ENCODE measurements around the gene CBFB. TPM values are rescaled to one million over a fixed set of nuclear protein-coding genes. Genes with fewer than 3 reads are reported as not detected.

CBFB gene
- total RNA-seq, 1 donor from 2014 or later: 60.3 TPM

DNA sequence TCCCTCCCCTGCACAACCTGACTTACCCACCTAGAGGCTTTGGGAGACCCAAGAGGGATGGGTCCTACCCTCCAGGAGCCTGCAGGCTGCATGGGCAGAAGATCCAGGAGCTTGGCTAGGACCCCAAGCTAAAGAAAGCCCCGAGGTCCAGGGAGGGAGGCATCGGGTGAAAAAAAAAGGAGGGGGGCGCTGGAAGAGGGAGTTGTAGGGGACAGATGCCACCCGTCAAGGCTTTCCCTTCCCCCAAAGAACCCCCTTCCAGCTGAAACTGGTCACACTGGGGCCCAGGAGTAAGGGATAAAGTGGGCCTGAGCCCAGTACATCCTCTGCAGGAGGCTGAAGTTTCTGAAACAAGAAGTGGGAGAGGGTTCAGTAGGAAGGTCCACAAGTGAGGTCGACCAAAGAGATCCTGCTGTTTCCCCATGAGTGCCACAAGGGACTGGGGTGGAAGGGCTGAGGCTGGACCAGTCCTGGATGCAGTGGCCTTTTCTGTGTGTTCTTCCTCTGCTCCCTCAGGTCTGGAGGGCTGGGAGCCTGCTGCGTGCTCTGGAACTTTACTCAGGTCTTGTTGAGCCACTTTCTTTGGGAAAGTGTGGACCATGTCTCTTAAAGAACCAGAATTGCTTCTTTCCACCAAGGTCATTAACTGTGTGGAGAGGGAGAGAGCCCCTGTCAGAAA, 14.2 kb upstream of the CBFB start:
- DNase-seq (ENCODE audit: low spot score) (peak; percentile 31), ATAC-seq (peak; percentile 21)
- intact Hi-C loops (cut with DNase I): no loop called here

DNA sequence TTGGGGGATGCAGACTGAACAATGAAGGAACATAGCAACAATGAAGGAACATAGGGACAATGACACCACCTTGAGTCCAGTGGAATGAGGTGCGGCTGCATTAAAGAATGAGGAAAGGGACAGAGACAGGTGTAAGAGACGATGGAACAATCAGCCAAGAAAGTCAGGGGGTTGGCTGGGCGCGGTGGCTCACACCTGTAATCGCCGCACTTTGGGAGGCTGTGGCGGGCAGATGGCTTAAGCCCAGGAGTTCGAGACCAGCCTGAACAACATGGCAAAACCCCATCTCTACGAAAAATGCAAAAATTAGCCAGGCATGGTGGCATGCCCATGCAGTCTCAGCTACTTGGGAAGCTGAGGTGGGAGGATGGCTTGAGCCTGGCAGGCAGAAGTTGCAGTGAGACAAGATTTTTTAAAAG, 13.6 kb upstream of the CBFB start:
- no peak for ATAC-seq
- peak; percentile 34 for DNase-seq (ENCODE audit: low spot score)
- intact Hi-C loops (cut with DNase I): no loop called here

DNA sequence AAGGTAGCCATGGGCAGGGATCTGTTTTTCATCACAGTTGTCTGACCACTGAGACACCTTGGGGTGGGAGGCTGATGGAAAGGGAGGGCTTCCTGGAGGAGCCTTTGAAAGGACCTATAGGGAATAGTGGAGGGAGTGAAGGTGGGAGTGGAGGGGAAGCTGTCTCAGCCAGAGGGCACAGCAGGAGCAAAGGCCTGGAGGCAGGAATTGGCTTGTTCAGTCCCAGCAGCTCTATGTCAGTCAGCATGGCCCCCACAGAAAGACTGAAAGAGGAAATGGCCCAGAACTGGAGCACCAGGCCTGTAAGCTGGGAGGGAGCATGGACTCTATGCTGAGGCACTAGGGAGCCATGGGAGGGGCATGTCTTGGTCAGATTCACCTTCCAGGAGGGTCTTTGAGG, 12.8 kb upstream of the CBFB start:
- no peak for ATAC-seq
- intact Hi-C loops (cut with DNase I): no loop called here
- DNase-seq (ENCODE audit: low spot score): peak; percentile 36

DNA sequence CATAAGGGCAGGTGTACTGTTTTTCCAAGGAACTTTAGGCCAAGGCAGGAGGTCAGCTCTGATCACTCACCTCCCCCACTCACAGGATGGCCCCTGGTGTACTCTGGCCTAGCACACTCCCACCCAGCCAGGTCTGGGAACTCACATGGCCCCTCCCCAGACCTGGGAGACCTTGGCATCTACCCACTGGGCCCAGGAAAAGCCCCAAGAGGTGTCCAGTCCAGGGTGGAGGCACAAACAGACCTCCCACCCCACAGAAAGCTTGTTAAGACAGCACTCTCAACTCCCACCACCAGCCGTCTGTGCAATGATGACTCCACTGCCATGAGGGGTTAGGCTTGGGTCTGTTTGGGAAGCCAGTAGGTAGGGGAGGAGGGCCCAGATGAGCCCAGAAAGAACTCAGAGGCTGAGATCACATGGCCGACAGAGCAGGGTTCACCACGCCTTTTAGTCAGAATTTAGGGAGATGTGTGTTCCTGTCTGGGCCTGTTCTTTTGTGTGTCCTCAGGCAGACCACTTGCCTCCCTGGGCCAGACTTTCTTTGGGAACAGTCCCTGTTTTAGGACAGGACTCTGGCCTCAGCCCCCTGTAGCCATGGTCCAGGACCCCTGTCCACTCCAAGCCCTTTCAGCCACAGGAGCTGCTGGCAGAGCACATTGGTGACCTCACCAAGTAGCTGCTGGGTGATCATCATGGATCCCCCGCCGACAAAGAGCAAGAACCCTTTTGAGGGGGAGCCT, 12.1 kb upstream of the CBFB start:
- intact Hi-C loops (cut with DNase I): no loop called here
- no peak for ATAC-seq
- DNase-seq (ENCODE audit: low spot score): peak; percentile 43

DNA sequence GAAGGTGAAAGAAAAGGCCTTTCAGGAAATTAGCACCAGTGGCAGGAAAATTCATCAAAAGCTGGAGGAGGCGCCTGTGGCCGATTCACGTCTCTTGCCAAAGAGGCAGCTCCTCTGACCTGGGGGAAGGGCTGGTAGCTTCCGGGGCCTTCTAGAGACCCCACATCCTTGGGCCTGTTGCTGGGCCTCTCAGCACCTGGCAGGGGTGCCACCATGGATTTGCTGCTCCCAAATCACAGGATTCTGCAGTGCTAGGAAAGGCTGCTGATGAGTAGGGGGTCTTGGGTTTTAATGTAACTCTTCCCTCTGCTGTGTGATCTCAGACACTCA, 11.6 kb upstream of the CBFB start:
- DNase-seq (ENCODE audit: low spot score) (no peak), ATAC-seq (no peak)
- intact Hi-C loops (cut with DNase I): no loop called here

DNA sequence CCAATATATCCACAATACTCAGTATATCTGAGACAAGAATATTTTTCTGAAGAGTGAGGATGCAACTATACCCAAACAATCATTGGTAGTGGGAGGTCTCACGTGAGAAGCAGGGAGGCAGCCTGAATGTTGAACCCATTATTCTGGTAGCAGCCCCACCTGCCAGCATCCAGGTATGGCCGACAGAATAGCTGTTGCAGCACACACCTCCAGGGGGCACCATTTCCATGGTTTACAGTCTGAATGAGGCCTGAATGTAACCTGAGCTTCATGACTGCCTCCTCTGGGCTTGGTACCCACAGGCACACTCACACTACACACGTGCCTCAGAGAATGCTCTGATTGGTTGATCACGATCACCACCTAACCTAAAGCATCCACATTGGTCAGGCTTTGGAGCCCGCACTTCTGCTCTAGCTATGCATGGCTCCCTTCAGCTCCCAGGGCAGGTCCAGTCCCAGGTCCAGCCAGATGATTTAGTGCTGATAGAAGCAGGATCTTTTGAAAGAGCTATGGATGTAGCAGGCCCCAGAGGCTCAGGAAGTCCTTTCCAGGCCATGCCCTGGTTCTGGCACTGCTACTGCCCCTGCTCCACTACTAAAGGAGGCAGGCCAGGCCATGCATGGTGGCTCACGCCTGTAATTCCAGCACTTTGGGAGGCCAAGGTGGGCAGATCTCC, 11.0 kb upstream of the CBFB start:
- ATAC-seq (peak; percentile 67), DNase-seq (ENCODE audit: low spot score) (peak; percentile 71)
- intact Hi-C loops (cut with DNase I): no loop called here

DNA sequence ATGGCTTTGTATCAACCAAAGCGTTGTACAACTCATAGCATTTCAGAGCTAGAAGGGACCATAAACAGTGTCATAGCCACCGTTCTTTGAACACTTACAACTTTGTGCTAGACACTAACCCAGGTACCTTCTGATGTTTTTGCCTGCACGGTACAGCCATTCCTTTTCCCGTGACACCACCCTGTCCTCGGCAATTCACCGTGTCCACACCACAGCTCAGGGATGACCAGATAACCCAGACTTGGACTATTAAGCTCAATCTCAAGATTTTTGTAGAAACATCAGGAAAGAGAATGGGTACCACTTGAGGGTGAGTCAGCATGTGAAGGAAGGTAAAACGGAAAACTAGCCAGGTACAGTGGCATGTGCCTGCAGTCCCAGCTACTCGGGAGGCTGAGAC, 9.8 kb upstream of the CBFB start:
- ATAC-seq (no peak), DNase-seq (ENCODE audit: low spot score) (peak; percentile 7)
- intact Hi-C loops (cut with DNase I): no loop called here

DNA sequence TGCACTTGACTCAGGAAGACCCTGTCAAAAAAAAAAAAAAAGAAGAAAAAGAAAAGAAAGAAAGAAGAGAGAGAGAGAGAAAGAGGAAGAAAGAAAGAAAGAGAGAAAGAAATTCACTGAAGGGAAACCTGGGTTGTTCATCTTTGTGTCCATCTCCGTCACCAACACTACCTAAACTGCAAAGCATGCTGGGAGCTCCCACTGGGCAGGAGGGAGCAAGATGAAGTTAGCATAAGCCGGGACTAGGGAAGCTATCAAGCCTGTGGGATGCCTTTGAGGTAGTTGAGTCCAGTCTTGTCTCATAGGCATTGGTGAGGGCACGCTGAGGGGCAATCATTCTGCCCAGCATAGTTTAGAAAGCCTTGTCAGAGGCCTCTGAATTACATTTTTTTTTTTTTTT, 7.6 kb upstream of the CBFB start:
- peak; percentile 12 for DNase-seq (ENCODE audit: low spot score)
- no peak for ATAC-seq
- intact Hi-C loops (cut with DNase I): no loop called here

DNA sequence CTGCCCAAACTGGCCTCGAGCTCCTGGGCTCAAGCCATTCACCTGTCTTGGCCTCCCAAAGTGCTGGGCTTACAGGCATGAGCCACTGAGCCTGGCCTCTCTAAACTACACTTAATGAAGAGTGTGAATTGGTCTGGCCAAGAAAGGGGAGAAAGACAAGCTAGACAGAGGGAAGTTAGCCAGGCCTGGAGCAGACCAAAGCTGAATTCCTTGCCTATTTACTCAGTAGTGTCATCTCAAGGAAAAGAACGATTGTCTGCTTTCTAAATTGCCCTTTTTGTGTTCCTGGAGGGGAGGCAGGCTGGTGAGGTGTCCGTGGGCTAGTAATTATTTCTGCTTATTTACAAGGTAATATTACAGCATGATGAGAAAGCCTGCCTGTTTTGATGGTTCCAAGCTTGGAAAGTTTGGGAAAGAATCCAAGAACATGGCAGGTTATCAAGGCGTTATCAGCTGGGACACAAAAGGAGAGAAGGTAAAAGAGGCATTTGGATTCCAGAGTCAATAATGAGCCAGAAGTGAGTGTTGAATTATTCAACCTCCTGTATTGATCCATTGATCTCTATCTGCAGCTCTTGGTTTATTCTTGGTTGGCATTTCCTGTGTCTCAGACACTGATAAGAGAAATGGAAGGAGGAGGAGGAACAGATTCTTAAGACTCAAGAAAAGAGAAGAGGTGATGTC, 6.3 kb upstream of the CBFB start:
- intact Hi-C loops (cut with DNase I): no loop called here
- ATAC-seq (no peak), DNase-seq (ENCODE audit: low spot score) (no peak)

DNA sequence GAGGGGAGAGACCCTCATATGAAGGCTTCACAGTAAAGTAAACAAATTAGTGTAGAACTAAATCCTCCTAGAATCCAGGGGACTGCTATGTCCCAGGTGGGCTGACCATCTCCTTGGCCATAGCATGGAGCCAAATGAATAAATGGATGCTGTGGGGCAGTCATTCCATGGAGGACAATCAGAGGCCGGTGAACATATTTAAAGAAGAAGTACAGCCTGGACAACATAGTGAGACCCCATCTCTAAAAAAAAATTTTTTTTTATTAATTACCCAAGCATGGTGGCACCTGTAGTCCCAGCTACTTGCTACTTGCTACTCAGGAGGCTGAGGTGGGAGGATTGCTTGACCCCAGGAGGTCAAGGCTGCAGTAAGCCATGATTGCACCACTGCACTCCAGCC, 5.3 kb upstream of the CBFB start:
- ATAC-seq (no peak), DNase-seq (ENCODE audit: low spot score) (peak; percentile 9)
- intact Hi-C loops (cut with DNase I): no loop called here

DNA sequence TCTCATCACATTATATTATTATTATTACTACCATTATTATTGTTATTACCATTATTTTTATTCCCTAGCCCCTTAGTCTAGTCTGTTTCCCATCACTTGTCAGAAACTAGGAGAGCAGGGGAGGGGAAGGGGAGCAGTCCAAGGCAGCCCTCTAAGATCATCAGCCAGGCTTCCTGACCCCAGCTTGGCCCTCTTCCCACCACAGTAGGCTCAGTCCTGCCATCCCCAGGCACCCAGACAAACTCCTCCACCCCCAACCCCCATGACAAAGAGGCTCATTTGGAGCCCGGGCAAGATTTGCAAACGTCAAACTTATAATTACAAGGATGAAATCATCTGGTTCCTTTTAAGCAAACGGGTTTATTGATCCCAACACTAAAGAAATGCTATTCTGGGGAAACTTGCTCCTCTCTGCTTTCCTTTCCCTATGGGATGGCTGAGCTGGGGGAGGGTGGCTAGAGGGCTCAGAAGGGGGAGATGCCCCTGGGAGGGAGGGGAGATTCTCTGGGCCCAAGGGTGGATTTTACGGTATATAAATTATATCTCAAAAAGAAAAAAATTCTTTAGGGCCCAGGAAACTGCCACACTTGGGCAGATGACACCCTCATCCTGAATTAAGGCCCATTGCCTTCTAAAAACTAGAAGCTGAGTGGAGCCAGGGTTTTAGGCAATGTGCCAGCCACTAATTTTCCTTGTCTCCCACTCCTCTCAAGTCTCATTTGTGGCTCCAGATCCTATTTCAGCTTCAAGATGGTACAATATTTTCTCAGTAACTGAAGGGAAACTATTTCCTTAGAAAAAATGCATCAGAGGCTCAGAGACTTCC, 4.4 kb upstream of the CBFB start:
- intact Hi-C loops (cut with DNase I): no loop called here
- DNase-seq (ENCODE audit: low spot score): peak; percentile 57
- ATAC-seq: no peak

DNA sequence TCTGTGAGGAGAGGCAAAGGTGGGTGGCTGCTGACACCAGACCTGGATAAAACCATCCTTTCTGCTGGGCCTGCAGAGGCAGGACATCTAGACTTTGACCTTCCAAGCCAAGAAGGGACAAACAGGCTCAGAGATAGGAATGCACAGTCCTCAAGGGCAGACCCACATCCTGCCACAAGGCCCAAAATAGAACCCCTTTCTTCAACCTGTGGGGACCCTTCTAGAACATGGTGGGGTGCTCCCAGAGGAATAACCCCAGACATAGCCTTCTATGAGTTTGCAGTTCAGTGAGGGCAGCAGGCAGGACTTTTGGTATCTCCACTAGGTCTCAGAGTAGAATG, 3.8 kb upstream of the CBFB start:
- intact Hi-C loops (cut with DNase I): no loop called here
- ATAC-seq (no peak), DNase-seq (ENCODE audit: low spot score) (peak; percentile 27)

DNA sequence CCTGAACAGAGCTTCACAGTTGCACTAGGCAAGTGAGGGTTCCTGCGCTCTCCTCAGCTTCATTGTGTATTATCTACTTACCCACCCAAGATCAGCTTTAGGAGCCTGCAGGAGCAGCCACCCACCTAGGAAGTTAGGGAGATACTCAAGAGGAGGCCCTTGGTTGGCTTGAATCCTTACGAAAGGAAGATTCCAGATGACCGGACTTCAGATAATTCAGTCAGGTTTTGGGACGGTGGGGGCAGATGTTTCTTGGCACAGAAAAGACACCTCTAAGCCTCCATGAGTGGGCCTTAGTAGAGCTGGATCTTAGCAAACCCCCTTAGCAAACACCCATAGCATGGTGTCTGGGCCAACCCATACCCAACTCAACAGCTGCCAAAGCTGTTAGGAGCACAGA, 2.4 kb upstream of the CBFB start:
- DNase-seq (ENCODE audit: low spot score) (peak; percentile 22), ATAC-seq (no peak)
- intact Hi-C loops (cut with DNase I): no loop called here

DNA sequence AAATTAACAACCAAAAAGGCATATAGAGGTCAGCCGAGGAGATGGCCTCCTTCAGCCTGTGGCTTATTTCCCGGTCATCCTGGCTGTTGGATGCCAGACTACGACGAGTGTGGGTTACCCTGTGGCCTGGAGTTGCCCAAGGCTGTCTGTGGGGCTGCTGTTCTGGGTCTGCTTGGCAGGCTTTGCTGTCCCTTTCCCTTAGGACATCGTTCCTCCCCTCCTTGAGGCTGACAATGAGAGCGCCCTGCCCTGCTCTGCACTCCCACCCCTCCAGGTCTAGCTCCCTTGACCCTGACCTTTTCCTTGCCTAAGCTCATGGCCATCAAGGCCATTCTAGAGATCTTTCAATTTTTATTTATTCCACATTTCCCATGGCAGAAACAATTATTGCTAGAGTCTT, 1.9 kb upstream of the CBFB start:
- ATAC-seq (no peak), DNase-seq (ENCODE audit: low spot score) (peak; percentile 42)
- intact Hi-C loops (cut with DNase I): no loop called here

DNA sequence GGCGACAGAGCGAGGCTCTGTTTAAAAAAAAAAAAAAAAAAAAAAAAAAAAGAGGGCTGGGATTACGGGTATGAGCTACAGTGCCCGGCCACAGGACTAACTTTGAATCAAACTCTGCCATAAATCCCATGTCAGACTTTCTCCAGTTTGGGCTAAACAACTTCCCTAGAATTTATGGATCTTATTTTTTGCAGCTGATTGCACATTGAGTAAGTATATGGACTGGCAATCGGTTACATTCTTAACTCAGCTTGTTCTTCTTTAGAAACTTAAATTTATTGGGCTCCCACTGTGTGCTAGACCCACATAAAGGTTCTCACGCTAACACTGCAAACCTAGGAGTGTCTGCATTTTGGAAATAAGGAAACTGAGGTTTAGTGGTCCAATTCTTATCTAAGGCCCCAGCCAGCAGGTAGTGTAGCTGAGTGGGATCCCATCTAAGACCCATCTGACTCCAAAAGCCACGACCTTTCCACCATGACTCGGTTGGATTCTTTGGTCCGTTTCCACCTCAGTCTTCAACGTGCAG, 718 bp upstream of the CBFB start:
- DNase-seq (ENCODE audit: low spot score): no peak
- ATAC-seq: peak; percentile 18
- intact Hi-C loops (cut with DNase I): no loop called here

DNA sequence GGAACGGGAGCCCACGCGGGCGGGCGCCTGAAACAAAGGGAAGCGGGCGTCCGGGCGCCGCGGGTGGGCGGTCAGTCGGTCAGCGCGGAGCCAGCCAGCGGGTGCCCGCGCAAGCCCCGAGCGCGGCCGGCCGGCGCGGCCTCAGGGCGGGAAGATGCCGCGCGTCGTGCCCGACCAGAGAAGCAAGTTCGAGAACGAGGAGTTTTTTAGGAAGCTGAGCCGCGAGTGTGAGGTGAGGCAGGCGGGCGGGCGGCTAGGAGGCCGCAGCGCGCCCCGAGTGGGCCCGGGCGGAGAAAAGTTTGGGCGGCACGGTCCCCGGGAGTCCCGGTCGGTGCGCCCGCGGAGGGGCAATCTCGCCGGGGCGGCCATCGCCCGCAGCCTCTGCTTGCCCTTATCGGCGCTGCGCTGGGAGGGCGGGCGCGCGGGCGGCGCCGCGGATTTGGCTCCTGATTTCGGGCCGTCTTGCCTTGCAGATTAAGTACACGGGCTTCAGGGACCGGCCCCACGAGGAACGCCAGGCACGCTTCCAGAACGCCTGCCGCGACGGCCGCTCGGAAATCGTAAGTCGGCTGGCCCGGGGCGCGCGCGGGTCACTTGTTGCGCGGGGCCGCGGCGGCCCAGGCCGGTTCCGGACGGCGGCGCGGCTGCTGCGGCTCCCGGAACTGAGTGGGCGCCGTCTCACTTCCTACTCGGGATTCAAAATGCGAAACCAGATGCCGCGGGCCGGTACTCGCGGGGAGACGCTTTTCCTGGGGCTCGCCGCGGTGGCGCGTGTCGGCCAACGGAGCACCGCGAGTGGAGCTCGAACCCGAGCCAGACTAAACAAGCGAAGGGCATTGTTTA, 526 bp downstream of the CBFB start:
- peak; percentile 81 for DNase-seq (ENCODE audit: low spot score)

DNA sequence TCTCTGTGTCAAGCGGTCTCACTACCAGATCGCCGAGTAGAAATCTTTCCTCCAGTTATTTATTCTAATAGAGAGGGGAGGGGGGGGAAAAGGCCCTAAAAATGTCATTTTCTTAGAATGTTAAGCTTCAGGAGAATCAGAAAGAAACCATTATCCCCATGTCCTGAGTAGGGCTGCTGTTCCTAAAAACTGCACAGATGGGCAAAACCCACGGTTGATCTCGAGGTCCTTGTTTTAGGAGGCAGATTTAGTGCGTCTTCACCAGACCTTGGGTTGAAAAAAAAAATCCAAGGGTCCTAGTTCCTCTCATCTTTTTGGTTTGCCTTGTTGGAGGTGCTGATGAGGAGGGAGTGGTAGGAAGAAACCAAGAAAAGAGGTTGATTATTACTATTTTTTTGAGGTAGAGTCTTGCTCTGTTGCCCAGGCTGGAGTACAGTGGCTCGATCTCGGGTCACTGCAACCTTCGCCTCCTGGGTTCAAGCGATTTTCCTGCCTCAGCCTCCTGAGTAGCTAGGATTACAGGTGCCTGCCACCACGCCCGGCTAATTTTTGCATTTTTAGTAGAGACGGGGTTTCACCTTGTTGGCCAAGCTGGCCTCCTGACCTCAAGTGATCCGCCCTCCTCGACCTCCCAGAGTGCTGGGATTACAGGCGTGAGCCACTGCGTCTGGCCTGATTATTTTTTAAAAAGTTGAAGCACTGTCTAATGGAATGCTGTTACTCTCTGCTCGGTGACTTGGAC, 1.4 kb downstream of the CBFB start:
- peak; percentile 35 for DNase-seq (ENCODE audit: low spot score)
- ATAC-seq: no peak
- intact Hi-C loops (cut with DNase I): no loop called here

More for the DNA sequence above, 526 bp downstream of the CBFB start:
- ATAC-seq: peak; percentile 66
- intact Hi-C loops (cut with DNase I): no loop called here
